Measurements from ENCODE around the gene PRR5L.

DNA sequence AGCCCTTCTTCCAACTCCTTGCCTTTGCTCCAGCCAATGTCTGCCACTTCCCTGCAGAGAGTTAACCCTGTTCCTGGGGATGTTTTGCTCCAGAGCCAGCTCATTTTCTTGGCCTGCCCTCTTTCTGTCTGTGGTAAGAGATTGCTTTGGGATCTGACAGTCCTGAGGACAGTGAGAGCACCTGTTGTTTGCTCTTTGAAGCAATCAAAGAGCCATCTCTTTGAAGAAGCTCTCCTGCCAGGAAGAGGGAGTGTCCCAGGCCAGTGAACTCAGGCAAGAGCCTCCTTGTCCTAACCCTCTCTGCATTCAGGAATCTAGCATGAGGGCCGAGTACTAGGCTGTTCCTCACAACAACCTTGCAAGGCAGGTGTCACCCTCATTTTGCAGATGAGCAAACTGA, 171.8 kb downstream of the PRR5L start:
- TF ChIP-seq CTCF (IDR thresholded peaks at IDR 0.05) = no peak
- TF ChIP-seq EZH2 (IDR thresholded peaks at IDR 0.05; ENCODE audit: borderline replicate concordance, insufficient read depth, low read depth, low read length, poor library complexity, severe bottlenecking) = no peak
